Astrocyte (in vitro differentiated cells and primary cell): Measurements from ENCODE around the gene PEAK1. TPM values are rescaled to one million over a fixed set of nuclear protein-coding genes. Genes with fewer than 3 reads are reported as not detected.

Source experiments
- DNase-seq: peaks from one replicate; pipeline ENCODE4 v3.0.0-alpha.2; 2010; ENCODE audit warnings: low read depth
- FAIRE-seq: peaks from 2 replicates; lab custom pipeline; 2011; peaks lifted over from hg19 to GRCh38; lab: Jason Lieb, UNC
- H2AFZ ChIP-seq: 2 replicates; pipeline ENCODE4 v1.6.0; 2012; ENCODE audit warnings: low read depth, low read length, inconsistent platforms
- H3K27ac ChIP-seq: 2 replicates; pipeline ENCODE4 v1.5.1; 2011; ENCODE audit warnings: low read depth, low read length, inconsistent platforms
- H3K27me3 ChIP-seq: 2 replicates; pipeline ENCODE4 v1.6.0; 2011; ENCODE audit warnings: low read length, inconsistent platforms; ENCODE audit not compliant: insufficient read depth
- H3K36me3 ChIP-seq: 2 replicates; pipeline ENCODE4 v1.5.1; 2011; ENCODE audit warnings: low read length, inconsistent platforms; ENCODE audit not compliant: insufficient read depth
- H3K4me1 ChIP-seq: 2 replicates; pipeline ENCODE4 v1.5.1; 2011; ENCODE audit warnings: low read length, inconsistent platforms; ENCODE audit not compliant: insufficient read depth
- H3K4me2 ChIP-seq: 2 replicates; pipeline ENCODE4 v1.6.0; 2012; ENCODE audit warnings: low read length, inconsistent platforms
- H3K4me3 ChIP-seq: 2 replicates; pipeline ENCODE4 v1.5.1; 2011; ENCODE audit warnings: low read depth, mild to moderate bottlenecking, low read length, inconsistent platforms; ENCODE audit not compliant: insufficient read depth
- H3K79me2 ChIP-seq: 2 replicates; pipeline ENCODE4 v1.6.0; 2012; ENCODE audit warnings: mild to moderate bottlenecking, low read length, inconsistent platforms; ENCODE audit not compliant: insufficient read depth
- H3K9ac ChIP-seq: 2 replicates; pipeline ENCODE4 v1.6.0; 2012; ENCODE audit warnings: mild to moderate bottlenecking, low read length, inconsistent platforms
- H3K9me3 ChIP-seq: 2 replicates; pipeline ENCODE4 v1.5.1; 2012; ENCODE audit warnings: low read depth, mild to moderate bottlenecking, low read length, inconsistent platforms; ENCODE audit not compliant: insufficient read depth
- H4K20me1 ChIP-seq: 2 replicates; pipeline ENCODE4 v1.6.0; 2012; ENCODE audit warnings: low read length, inconsistent platforms; ENCODE audit not compliant: insufficient read depth
- H3K27ac Mint-ChIP-seq: one replicate; pipeline ENCODE4 v1.8.0; 2021; ENCODE audit warnings: mild to moderate bottlenecking, mixed read lengths; ENCODE audit not compliant: unreplicated experiment
- H3K27me3 Mint-ChIP-seq: one replicate; pipeline ENCODE4 v1.8.0; 2021; ENCODE audit warnings: low read depth, mixed read lengths; ENCODE audit not compliant: unreplicated experiment
- H3K36me3 Mint-ChIP-seq: one replicate; pipeline ENCODE4 v1.8.0; 2021; ENCODE audit warnings: low read depth, mixed read lengths; ENCODE audit not compliant: unreplicated experiment
- H3K4me1 Mint-ChIP-seq: one replicate; pipeline ENCODE4 v1.8.0; 2021; ENCODE audit warnings: low read depth, mixed read lengths; ENCODE audit not compliant: unreplicated experiment
- H3K4me3 Mint-ChIP-seq: one replicate; pipeline ENCODE4 v1.8.0; 2021; ENCODE audit warnings: mild to moderate bottlenecking, moderate library complexity, mixed read lengths; ENCODE audit not compliant: unreplicated experiment
- H3K9me3 Mint-ChIP-seq: one replicate; pipeline ENCODE4 v1.8.0; 2021; ENCODE audit warnings: mild to moderate bottlenecking, mixed read lengths; ENCODE audit not compliant: unreplicated experiment
- CTCF ChIP-seq: IDR thresholded peaks from 2 replicates; pipeline ENCODE4 v1.5.1; 2011; ENCODE audit warnings: low read depth, mild to moderate bottlenecking, inconsistent platforms, low read length, moderate library complexity; ENCODE audit not compliant: insufficient read depth
- EZH2 ChIP-seq: IDR thresholded peaks from 2 replicates; pipeline ENCODE4 v1.6.1; 2012; ENCODE audit warnings: mild to moderate bottlenecking, low read length, inconsistent platforms; ENCODE audit not compliant: insufficient read depth
- total RNA-seq: library from RNA; stranded (reverse); gene quantifications from 2 replicates; pipeline ENCODE4 v1.2.1, GENCODE V29; 2021

The PEAK1 gene
- total RNA-seq, 1 donor from 2014 or later: 62.3 TPM

- H3K27ac ChIP-seq: peak overlapping the region; percentile 88
- TF ChIP-seq EZH2: no peak
- no peak for TF ChIP-seq CTCF
- peaks cover 51% of the 10 kb centered on the region for H4K20me1 ChIP-seq
- Mint-ChIP-seq H3K27ac (no peak overlapping the region), H3K36me3 (no peaks in the 10 kb centered on the region), H3K9me3 (no peaks in the 10 kb centered on the region), H3K4me3 (peak overlapping the region; percentile 94), H3K27me3 (no peaks in the 10 kb centered on the region), H3K4me1 (peaks cover 14% of the 10 kb centered on the region)
- peaks cover 87% of the 10 kb centered on the region for H3K79me2 ChIP-seq
- H3K27me3 ChIP-seq: no peaks in the 10 kb centered on the region
- H3K9ac ChIP-seq: peak overlapping the region; percentile 96
- no peak for FAIRE-seq
- no peaks in the 10 kb centered on the region for H3K36me3 ChIP-seq
- peak; percentile 13 for DNase-seq
- H3K4me1 ChIP-seq: peaks cover 19% of the 10 kb centered on the region
- H3K9me3 ChIP-seq: no peaks in the 10 kb centered on the region
- no peak overlapping the region for H2AFZ ChIP-seq
- H3K4me3 ChIP-seq: peak overlapping the region; percentile 81
- peak overlapping the region; percentile 85 for H3K4me2 ChIP-seq
These were observed 2.3 kb downstream of the PEAK1 start for GRCh38 chr15:77417602-77418001.

- Mint-ChIP-seq H3K27ac (no peak overlapping the region), H3K4me1 (peaks cover 14% of the 10 kb centered on the region), H3K27me3 (no peaks in the 10 kb centered on the region), H3K36me3 (no peaks in the 10 kb centered on the region), H3K4me3 (no peak overlapping the region), H3K9me3 (no peaks in the 10 kb centered on the region)
- Histone ChIP-seq H3K4me3 (no peak overlapping the region), H3K4me1 (peaks cover 19% of the 10 kb centered on the region), H3K9ac (no peak overlapping the region), H3K79me2 (peaks cover 89% of the 10 kb centered on the region), H3K36me3 (no peaks in the 10 kb centered on the region), H3K27me3 (no peaks in the 10 kb centered on the region), H2AFZ (no peak overlapping the region), H4K20me1 (peaks cover 58% of the 10 kb centered on the region), H3K9me3 (no peaks in the 10 kb centered on the region), H3K27ac (no peak overlapping the region), H3K4me2 (peak overlapping the region; percentile 26)
- TF ChIP-seq EZH2 (no peak), CTCF (no peak)
- FAIRE-seq (no peak), DNase-seq (no peak)
These were observed 3.0 kb downstream of the PEAK1 start for GRCh38 chr15:77416954-77417353.

- no peak for FAIRE-seq
- Histone ChIP-seq H3K36me3 (no peaks in the 10 kb centered on the region), H3K27me3 (no peaks in the 10 kb centered on the region), H3K9me3 (no peaks in the 10 kb centered on the region), H3K4me3 (no peak overlapping the region), H3K9ac (no peak overlapping the region), H4K20me1 (peaks cover 66% of the 10 kb centered on the region), H3K4me1 (peaks cover 12% of the 10 kb centered on the region), H2AFZ (no peak overlapping the region), H3K79me2 (peaks cover 89% of the 10 kb centered on the region), H3K4me2 (no peak overlapping the region), H3K27ac (no peak overlapping the region)
- H3K4me1 Mint-ChIP-seq: peaks cover 14% of the 10 kb centered on the region
- TF ChIP-seq EZH2 (no peak), CTCF (no peak)
- H3K27me3 Mint-ChIP-seq: no peaks in the 10 kb centered on the region
- H3K9me3 Mint-ChIP-seq: no peaks in the 10 kb centered on the region
- no peaks in the 10 kb centered on the region for H3K36me3 Mint-ChIP-seq
- no peak overlapping the region for H3K4me3 Mint-ChIP-seq
- H3K27ac Mint-ChIP-seq: no peak overlapping the region
- peak; percentile 36 for DNase-seq
These were observed 3.8 kb downstream of the PEAK1 start for GRCh38 chr15:77416148-77416455.
